Mesodermal cell (in vitro differentiated cells): ENCODE results near the gene LGR4.

ENCODE experiments used
- H3K27ac ChIP-seq: 2 replicates; pipeline ENCODE4 v1.7.0; 2013; ENCODE audit warnings: mild to moderate bottlenecking, low read depth, low read length, moderate library complexity; ENCODE audit not compliant: severe bottlenecking
- H3K36me3 ChIP-seq: 2 replicates; pipeline ENCODE4 v1.7.1; 2013; ENCODE audit warnings: mild to moderate bottlenecking, low read length, moderate library complexity; ENCODE audit not compliant: control insufficient read depth, insufficient read depth
- H3K4me1 ChIP-seq: one replicate; pipeline ENCODE4 v1.7.1; 2013; ENCODE audit warnings: mild to moderate bottlenecking, low read length; ENCODE audit not compliant: insufficient read depth, control insufficient read depth, poor library complexity, severe bottlenecking
- H3K4me3 ChIP-seq: 2 replicates; pipeline ENCODE4 v1.7.0; 2013; ENCODE audit warnings: low read length, control low read depth, mild to moderate bottlenecking; ENCODE audit not compliant: insufficient read depth, poor library complexity, severe bottlenecking; ENCODE audit errors: extremely low read depth
- H3K9me3 ChIP-seq: 2 replicates; pipeline ENCODE4 v1.7.1; 2013; ENCODE audit warnings: mild to moderate bottlenecking, low read length, moderate library complexity; ENCODE audit not compliant: control insufficient read depth
- WGBS, 2 experiments: methylation state at CpG; one replicate each; pipeline ENCODE4 v1.1.5; 2013; ENCODE audit warnings: missing lambda C conversion rate in 2 of 2; ENCODE audit not compliant: insufficient coverage in 2 of 2; 5-methylcytosine and 5-hydroxymethylcytosine counted together

LGR4 gene

DNA sequence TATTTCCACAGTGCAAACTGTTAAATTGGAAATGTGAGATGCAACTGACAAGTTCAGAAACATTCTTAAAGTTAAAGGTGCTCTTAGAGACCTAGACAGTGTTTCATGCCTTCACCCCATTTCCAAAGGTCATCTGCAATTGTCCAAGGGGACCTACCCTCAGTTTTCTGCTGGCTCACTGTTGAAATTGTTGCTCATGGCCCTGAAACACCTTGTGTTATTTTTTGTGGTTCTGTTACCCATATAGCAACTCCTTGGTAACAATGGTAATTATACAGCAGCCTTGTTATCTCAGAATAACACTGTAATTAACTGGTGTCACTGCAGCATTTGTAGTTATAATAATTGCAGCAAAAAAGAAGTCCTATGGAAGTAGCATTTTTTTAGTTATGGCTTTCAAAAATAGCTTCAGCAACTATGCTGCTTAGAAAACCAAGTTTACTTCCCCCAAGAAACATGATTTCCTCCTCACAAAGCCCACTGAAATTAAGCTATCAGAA, 60.3 kb downstream of the LGR4 start:
- H3K27ac ChIP-seq: no peak overlapping the region
- no peaks in the 10 kb centered on the region for H3K9me3 ChIP-seq
- no peak overlapping the region for H3K4me3 ChIP-seq
- peaks cover 23% of the 10 kb centered on the region for H3K36me3 ChIP-seq
- H3K4me1 ChIP-seq: peaks cover 16% of the 10 kb centered on the region

DNA sequence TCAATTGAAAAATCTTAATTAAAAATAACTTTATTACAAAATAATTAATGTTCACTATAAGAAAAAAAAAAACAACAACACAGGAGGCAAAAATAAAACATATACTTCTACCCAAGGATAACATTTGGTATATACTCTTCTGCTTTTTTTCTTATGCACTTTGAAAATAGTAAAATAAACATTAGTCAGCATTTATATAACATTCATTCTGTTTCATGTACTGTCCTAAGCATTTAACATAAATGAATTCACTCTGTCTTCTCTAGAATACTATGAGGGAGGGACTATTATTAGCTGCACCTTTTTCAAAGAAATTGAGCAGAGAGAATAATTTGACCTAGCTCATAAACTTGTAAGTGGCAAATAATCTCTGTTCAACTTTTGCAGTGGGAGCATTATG, 61.3 kb downstream of the LGR4 start:
- no peaks in the 10 kb centered on the region for H3K9me3 ChIP-seq
- no peak overlapping the region for H3K27ac ChIP-seq
- peaks cover 23% of the 10 kb centered on the region for H3K36me3 ChIP-seq
- H3K4me3 ChIP-seq: no peak overlapping the region
- H3K4me1 ChIP-seq: peaks cover 11% of the 10 kb centered on the region

DNA sequence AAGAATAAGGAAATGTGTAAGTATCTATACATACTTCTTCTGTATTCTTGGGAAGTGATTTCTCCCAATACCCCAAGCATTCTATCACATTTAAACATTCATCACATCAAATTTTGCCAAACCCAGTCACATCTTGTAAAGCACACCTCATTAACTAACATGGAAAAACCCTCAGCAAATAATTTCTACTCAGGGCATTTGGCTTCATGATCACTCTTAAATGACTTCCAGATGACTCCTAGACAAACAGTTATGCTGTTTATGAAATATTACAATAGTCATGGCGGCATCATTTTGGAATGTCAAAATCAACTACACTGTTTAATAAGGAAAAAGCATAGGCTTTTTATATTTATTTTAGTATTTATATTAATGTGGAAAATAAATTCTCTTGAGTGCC, 62.3 kb downstream of the LGR4 start:
- H3K36me3 ChIP-seq: peaks cover 23% of the 10 kb centered on the region
- H3K9me3 ChIP-seq: no peaks in the 10 kb centered on the region
- peaks cover 5% of the 10 kb centered on the region for H3K4me1 ChIP-seq
- no peak overlapping the region for H3K27ac ChIP-seq
- WGBS, 2 experiments: no CpG with 5 or more reads among the region's 1 CpG
- no peak overlapping the region for H3K4me3 ChIP-seq

DNA sequence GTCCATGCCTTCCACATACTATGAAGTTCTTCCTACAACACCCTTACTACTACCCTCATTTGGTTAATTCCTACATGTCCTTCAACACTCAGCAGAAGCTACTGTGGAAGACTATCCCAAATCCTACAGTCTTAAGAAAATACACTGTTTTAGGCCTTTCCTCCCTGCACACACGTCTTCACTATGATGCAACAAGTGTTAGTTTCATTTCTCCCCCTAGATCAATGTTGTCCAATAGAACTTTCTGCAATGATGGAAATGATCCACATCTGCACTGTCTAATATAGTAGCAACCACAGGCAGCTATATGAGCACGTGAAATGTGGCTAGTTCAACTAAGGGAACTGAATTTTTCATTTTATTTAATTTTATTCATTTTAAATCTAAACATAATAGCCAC, 62.8 kb downstream of the LGR4 start:
- no peaks in the 10 kb centered on the region for H3K9me3 ChIP-seq
- WGBS, 2 experiments: 91 to 100% methylated on average over 1 of the region's 2 CpGs
- H3K27ac ChIP-seq: no peak overlapping the region
- H3K36me3 ChIP-seq: peaks cover 23% of the 10 kb centered on the region
- H3K4me3 ChIP-seq: no peak overlapping the region
- H3K4me1 ChIP-seq: peaks cover 4% of the 10 kb centered on the region

DNA sequence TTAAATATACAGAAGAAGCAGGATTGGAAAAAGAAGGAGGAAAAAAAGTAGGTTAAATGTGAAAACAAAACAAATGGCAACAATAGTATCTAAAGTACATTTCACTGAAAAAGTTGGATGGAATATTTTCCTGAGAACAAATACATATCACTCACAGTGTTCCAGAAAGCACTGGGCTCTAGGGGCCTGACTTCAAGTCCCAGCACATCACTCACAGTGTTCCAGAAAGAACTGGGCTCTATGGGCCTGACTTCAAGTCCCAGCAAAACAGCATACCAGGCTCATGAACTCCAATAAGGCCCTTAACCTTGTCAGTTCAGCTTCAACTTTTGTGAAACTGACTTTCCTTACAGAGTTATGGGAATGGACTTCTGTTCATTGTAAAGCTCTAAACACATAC, 63.5 kb downstream of the LGR4 start:
- Histone ChIP-seq H3K27ac (no peak overlapping the region), H3K9me3 (no peaks in the 10 kb centered on the region), H3K36me3 (peaks cover 24% of the 10 kb centered on the region), H3K4me1 (no peaks in the 10 kb centered on the region), H3K4me3 (no peak overlapping the region)

DNA sequence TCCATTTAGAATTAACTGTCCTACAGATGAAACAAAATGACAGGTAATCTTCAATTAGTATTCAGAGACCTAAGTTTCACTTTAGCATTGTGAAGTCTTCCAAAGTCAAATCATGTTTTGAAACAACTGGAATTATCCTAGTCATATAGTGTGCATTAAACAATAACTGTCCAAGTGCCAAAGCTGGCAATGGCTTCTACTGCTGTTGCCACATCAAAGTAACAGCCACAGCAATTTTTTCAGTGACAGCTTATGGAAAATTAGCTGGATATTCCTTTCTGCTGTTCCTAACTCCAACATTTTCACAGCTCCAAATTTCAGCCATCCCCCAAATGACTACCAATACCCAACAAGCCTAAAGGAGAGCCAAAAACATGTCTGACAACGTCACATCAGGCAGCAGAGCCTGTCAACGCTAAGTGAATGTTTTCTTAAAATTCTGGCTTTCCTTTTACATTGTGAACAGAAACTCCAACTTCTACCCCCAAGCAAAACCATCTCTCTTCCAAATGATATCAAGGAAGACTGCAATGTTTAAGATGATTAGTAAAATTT, 64.3 kb downstream of the LGR4 start:
- H3K27ac ChIP-seq: no peak overlapping the region
- H3K9me3 ChIP-seq: no peaks in the 10 kb centered on the region
- H3K4me1 ChIP-seq: no peaks in the 10 kb centered on the region
- peaks cover 26% of the 10 kb centered on the region for H3K36me3 ChIP-seq
- no peak overlapping the region for H3K4me3 ChIP-seq
- WGBS, 2 experiments: 80% methylated on average over 1 of the region's 2 CpGs; no CpG with 5 or more reads in 1 of the 2 experiments

DNA sequence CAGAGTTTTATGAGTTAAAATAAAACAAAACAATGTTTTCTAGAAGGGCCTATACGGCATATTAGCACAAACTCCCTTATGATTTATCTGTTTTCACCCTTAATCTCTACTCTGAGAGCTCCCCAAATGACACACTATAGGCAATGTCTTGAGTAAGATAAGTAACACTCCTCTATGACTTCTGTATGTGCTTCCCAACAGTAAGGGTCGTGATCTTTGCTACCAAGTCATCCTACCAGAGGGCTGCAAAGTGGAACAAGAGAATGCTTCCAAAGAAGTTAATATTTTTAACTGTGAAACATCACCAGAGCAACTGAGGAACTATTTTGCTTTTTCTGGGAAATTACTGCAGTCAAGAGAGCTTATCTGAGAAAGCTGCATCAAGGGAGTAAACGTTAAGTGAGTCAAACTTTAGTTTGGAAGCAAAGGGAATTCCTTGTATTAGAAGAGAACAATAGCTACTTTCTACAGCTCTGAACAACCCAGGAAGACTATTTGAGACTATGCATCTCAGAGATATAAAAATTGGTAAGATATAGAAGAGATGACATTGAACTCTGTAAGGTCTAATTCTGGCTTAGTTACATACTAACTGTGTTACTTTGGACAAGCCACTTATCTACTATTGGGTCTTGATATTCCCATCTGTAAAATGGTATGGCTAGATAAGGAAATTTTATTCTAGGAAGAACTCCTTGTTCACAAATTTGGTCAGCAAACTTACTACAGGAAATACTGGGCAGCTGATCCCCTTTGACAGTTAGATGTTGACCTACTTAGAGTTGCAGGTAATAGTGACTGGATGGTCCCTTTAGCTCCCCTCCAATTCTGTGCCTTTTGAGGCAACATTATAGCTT, 65.9 kb downstream of the LGR4 start:
- 63% methylated on average over 1 of the region's 3 CpGs; no CpG with 5 or more reads in 1 of the 2 experiments for WGBS, 2 experiments
- Histone ChIP-seq H3K36me3 (peaks cover 18% of the 10 kb centered on the region), H3K4me3 (no peak overlapping the region), H3K27ac (no peak overlapping the region), H3K9me3 (no peaks in the 10 kb centered on the region), H3K4me1 (peaks cover 10% of the 10 kb centered on the region)

DNA sequence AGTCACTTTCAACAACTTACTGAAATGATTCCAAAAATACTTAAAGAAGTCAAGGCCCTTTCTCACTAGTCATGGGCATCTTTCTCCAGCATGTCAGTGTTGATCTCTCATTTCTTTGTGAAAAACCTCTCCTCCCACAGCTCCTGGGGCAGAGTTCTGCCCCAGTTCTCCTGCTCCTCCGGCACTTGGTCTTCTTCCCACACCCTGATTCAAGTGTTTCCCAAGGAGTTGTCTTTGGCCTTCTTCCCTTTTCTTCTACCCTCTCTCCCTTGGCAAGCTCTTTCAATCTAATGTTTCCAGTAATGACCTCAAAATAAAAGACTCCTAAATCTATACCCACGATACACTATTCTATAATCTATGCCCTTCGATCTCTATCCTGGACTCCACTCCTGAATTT, 67.5 kb downstream of the LGR4 start:
- 89 to 100% methylated on average over 3 of the region's 3 CpGs for WGBS, 2 experiments
- Histone ChIP-seq H3K9me3 (no peaks in the 10 kb centered on the region), H3K4me3 (no peak overlapping the region), H3K27ac (no peak overlapping the region), H3K36me3 (peaks cover 8% of the 10 kb centered on the region), H3K4me1 (peaks cover 12% of the 10 kb centered on the region)

DNA sequence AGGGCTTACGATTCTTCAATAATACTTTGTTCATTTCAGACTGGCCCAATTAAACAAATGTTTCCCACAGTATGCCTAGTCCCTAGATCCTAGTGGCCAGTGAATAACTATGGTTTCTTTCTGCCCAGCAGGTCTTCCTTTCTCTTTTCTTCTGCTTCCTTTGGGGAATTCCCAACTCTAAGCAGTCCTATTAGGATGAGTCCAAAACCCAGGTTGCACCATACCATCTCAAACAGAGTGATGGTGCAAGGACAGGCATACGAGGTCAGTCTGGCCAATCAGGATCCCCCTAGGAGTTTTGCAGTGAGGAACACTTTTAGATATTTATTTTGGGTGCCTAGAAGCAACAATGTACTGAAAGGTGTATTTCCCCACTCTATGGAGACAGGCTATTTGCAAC, 68.2 kb downstream of the LGR4 start:
- peaks cover 14% of the 10 kb centered on the region for H3K36me3 ChIP-seq
- H3K4me3 ChIP-seq: no peak overlapping the region
- no peak overlapping the region for H3K27ac ChIP-seq
- WGBS, 2 experiments: 100% methylated on average over 1 of the region's 2 CpGs
- peaks cover 12% of the 10 kb centered on the region for H3K4me1 ChIP-seq
- no peaks in the 10 kb centered on the region for H3K9me3 ChIP-seq

DNA sequence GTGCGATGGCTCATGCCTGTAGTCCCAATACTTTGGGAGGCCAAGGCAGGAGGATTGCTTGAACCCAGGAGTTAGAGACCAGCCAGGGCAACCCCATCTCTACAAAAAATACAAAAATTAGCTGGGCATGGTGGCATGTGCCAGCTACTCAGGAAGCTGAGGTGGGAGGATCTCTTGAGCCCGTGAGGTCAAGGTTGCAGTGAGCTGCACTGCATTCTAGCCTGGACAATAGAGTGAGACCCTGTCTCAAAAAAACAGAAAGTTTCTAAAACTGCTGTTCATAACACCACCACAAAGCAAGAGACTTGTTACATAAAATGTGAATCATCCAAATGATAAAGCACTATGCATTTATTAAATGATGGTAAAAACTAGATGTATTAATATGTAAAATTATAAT, 69.4 kb downstream of the LGR4 start:
- Histone ChIP-seq H3K27ac (no peak overlapping the region), H3K9me3 (no peaks in the 10 kb centered on the region), H3K4me1 (peaks cover 17% of the 10 kb centered on the region), H3K36me3 (peaks cover 16% of the 10 kb centered on the region), H3K4me3 (no peak overlapping the region)
- WGBS, 2 experiments: 83 to 100% methylated on average over 1 to 2 of the region's 2 CpGs

DNA sequence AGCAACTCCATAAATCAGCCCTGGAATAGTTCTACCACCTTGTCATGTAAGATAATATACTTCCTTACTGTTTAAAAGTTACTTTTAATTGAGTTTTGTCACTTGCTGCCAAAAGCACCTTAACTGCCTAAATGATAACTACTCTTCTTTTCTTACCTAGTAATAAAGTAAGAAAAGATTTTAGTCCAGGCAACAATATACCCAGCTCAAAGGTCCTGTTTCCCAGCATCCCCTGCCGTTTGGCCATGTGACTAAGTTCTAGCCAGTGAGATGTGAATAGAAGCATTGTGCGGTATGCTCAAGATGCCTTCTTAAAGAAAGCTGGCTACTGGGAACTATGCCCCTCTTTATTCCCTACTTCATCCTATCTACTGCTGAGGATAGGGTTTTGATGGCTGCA, 70.1 kb downstream of the LGR4 start:
- WGBS, 2 experiments: no CpG with 5 or more reads among the region's 2 CpGs
- peaks cover 15% of the 10 kb centered on the region for H3K36me3 ChIP-seq

More for the DNA sequence above, 70.1 kb downstream of the LGR4 start:
- Histone ChIP-seq H3K4me3 (no peak overlapping the region), H3K4me1 (peaks cover 19% of the 10 kb centered on the region), H3K9me3 (no peaks in the 10 kb centered on the region), H3K27ac (no peak overlapping the region)
